Spleen (tissue), 7 donors: ENCODE data around the gene SGCA.

Experiments
- POLR2A ChIP-seq, 3 donors: fragments of 450-650 bp; IDR thresholded peaks; one replicate each; pipeline ENCODE4 v1.5.1; 2017; ENCODE audit warnings: antibody characterized with exemption in 3 of 3, mild to moderate bottlenecking in 1 of 3
- POLR2AphosphoS5 ChIP-seq, 3 donors: sonication (generic); formaldehyde crosslinking; IDR thresholded peaks; one replicate each; pipeline ENCODE4 v1.5.1; 2017; ENCODE audit warnings: antibody characterized with exemption in 3 of 3
- TF ChIP-seq, protein P1 (sequence below), 11 experiments: fragments of 200-600 bp in 7 of 11; fragments of 450-650 bp in 4 of 11; sonication (generic) in 4 of 11; IDR thresholded peaks in 8 of 11; conservative IDR thresholded peaks in 3 of 11; 1 replicate in 7 of 11; 2 replicates in 4 of 11; pipeline versions ENCODE4 v1.4.0 to v1.8.0; 2016 to 2021; ENCODE audit warnings: antibody characterized with exemption in 11 of 11, inconsistent platforms in 4 of 11, mild to moderate bottlenecking in 1 of 11
- donor health status: DM: no; HTN: no; CAD: no; lungs with moderate emphysema.
- donor health status: DM: no; HTN: no; CAD: no.
- donor health status: DM: no; HTN: no; CAD: no.

GRCh38 chr17:50203086-50203485 is 37.3 kb downstream of the SGCA start:
- TF ChIP-seq POLR2AphosphoS5 (IDR thresholded peaks at IDR 0.05) (no peak), POLR2A (IDR thresholded peaks at IDR 0.05) (no peak)
- TF ChIP-seq, protein P1, sequence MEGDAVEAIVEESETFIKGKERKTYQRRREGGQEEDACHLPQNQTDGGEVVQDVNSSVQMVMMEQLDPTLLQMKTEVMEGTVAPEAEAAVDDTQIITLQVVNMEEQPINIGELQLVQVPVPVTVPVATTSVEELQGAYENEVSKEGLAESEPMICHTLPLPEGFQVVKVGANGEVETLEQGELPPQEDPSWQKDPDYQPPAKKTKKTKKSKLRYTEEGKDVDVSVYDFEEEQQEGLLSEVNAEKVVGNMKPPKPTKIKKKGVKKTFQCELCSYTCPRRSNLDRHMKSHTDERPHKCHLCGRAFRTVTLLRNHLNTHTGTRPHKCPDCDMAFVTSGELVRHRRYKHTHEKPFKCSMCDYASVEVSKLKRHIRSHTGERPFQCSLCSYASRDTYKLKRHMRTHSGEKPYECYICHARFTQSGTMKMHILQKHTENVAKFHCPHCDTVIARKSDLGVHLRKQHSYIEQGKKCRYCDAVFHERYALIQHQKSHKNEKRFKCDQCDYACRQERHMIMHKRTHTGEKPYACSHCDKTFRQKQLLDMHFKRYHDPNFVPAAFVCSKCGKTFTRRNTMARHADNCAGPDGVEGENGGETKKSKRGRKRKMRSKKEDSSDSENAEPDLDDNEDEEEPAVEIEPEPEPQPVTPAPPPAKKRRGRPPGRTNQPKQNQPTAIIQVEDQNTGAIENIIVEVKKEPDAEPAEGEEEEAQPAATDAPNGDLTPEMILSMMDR (IDR thresholded peaks at IDR 0.05 in 8 of 11, conservative IDR thresholded peaks at IDR 0.05 in 3 of 11) = no peak
